ENCODE data around the gene MTHFSD. TPM values are rescaled to one million over a fixed set of nuclear protein-coding genes. Genes with fewer than 3 reads are reported as not detected.
A peak's percentile ranks its signal among the peaks of the same experiment; 100 is the strongest.

The MTHFSD gene
- polyA plus RNA-seq, 1 of the 3 experiments (the other 2 are of a cell fraction): 15.6 TPM

- peaks cover 16% of the 10 kb centered on the region for H3F3A ChIP-seq (replicated peaks; ENCODE audit: insufficient read depth)
- peaks cover 2% of the 10 kb centered on the region; the same call in 1 of the 2 replicates for H3K79me2 ChIP-seq (ENCODE audit: insufficient read depth)
- H3K4me1 ChIP-seq (ENCODE audit: control insufficient read depth in 1 of 2, insufficient read depth in 2 of 2, low read depth in 1 of 2, low read length in 1 of 2): peaks cover 2 to 13% of the 10 kb centered on the region in 2 experiments; a peak in 2 of 4 replicates
- no peaks in the 10 kb centered on the region for H3K9me2 ChIP-seq
- peak overlapping the region; percentile 28 for H3K4me2 ChIP-seq
- no peaks in the 10 kb centered on the region for H3K36me3 ChIP-seq (replicated peaks in 1 of 2; ENCODE audit: control insufficient read depth in 1 of 2, insufficient read depth in 2 of 2, low read length in 1 of 2)
- peak overlapping the region in 1 of 2 experiments; percentile 58; a peak in 3 of 4 replicates for H3K27ac ChIP-seq (ENCODE audit: low read depth in 2 of 2, low read length in 1 of 2)
- no peak for DNase-seq
- peak overlapping the region; percentile 24; the same call in 1 of the 2 replicates for H2AFZ ChIP-seq (ENCODE audit: low read depth)
- peak overlapping the region; percentile 16; the same call in 1 of the 2 replicates for H3K9ac ChIP-seq
- POLR2A ChIA-PET: no interaction called here
- CTCF ChIA-PET: no interaction called here
- 32% methylated on average over 7 of the region's 7 CpGs for WGBS (ENCODE audit: low lambda C conversion rate)
- no peaks in the 10 kb centered on the region for H3K9me3 ChIP-seq
- H3K4me3 ChIP-seq (ENCODE audit: low read depth in 2 of 2, low read length in 1 of 2): no peak overlapping the region
- no peaks in the 10 kb centered on the region for H3K27me3 ChIP-seq (ENCODE audit: insufficient read depth)
- TF ChIP-seq FOXJ3 (CRISPR knock-in tag; IDR thresholded peaks at IDR 0.05) (no peak), RAD21 (IDR thresholded peaks at IDR 0.05; ENCODE audit: low read length) (no peak), MAX (IDR thresholded peaks at IDR 0.05; ENCODE audit: low read depth) (no peak), PBX3 (IDR thresholded peaks at IDR 0.05) (no peak), REST (IDR thresholded peaks at IDR 0.05; ENCODE audit: low read depth, low read length) (no peak), YY1 (IDR thresholded peaks at IDR 0.05; ENCODE audit: low read depth) (no peak), MEF2A (IDR thresholded peaks at IDR 0.05; ENCODE audit: borderline replicate concordance, low read depth) (no peak), NFIC (IDR thresholded peaks at IDR 0.05; ENCODE audit: borderline replicate concordance) (no peak)
- H4K20me1 ChIP-seq (ENCODE audit: insufficient read depth): no peaks in the 10 kb centered on the region
Measured at GRCh38 chr16:86597880-86598606, 43.0 kb upstream of the MTHFSD start.

- ChIA-PET POLR2A (no interaction called here), CTCF (no interaction called here)
- no peak overlapping the region for H3K4me3 ChIP-seq (ENCODE audit: low read depth in 2 of 2, low read length in 1 of 2)
- H3K79me2 ChIP-seq (ENCODE audit: insufficient read depth): peaks cover 2% of the 10 kb centered on the region; the same call in 1 of the 2 replicates
- no peak overlapping the region for H3K4me2 ChIP-seq
- H2AFZ ChIP-seq (ENCODE audit: low read depth): peak overlapping the region; percentile 24; the same call in 1 of the 2 replicates
- no peaks in the 10 kb centered on the region for H3K27me3 ChIP-seq (ENCODE audit: insufficient read depth)
- no peak for DNase-seq
- WGBS (ENCODE audit: low lambda C conversion rate): 56% methylated on average over 18 of the region's 18 CpGs
- H3K27ac ChIP-seq (ENCODE audit: low read depth in 2 of 2, low read length in 1 of 2): peak overlapping the region in 1 of 2 experiments; percentile 58; a peak in 1 of 4 replicates
- no peaks in the 10 kb centered on the region for H4K20me1 ChIP-seq (ENCODE audit: insufficient read depth)
- peaks cover 16% of the 10 kb centered on the region for H3F3A ChIP-seq (replicated peaks; ENCODE audit: insufficient read depth)
- no peaks in the 10 kb centered on the region for H3K36me3 ChIP-seq (replicated peaks in 1 of 2; ENCODE audit: control insufficient read depth in 1 of 2, insufficient read depth in 2 of 2, low read length in 1 of 2)
- no peak overlapping the region for H3K9ac ChIP-seq
- H3K4me1 ChIP-seq (ENCODE audit: control insufficient read depth in 1 of 2, insufficient read depth in 2 of 2, low read depth in 1 of 2, low read length in 1 of 2): peaks cover 2 to 13% of the 10 kb centered on the region in 2 experiments; a peak in 2 of 4 replicates
- no peaks in the 10 kb centered on the region for H3K9me3 ChIP-seq
- TF ChIP-seq MEF2A (IDR thresholded peaks at IDR 0.05; ENCODE audit: borderline replicate concordance, low read depth) (no peak), GATA2 (CRISPR knock-in tag; IDR thresholded peaks at IDR 0.05) (no peak), CTCF (IDR thresholded peaks at IDR 0.05) (no peak), POLR2AphosphoS5 (IDR thresholded peaks at IDR 0.05; ENCODE audit: low read depth, low read length) (no peak), RAD21 (IDR thresholded peaks at IDR 0.05; ENCODE audit: low read length) (no peak), RFX5 (IDR thresholded peaks at IDR 0.05; ENCODE audit: low read length) (no peak)
- H3K9me2 ChIP-seq: no peaks in the 10 kb centered on the region
Measured at GRCh38 chr16:86597126-86597879, 42.3 kb upstream of the MTHFSD start.
